8988T (cell line): ENCODE measurements around the gene ADGRV1.

Source experiments
- DNase-seq: peaks from one replicate; pipeline ENCODE4 v3.0.0; 2011

The ADGRV1 gene

DNA sequence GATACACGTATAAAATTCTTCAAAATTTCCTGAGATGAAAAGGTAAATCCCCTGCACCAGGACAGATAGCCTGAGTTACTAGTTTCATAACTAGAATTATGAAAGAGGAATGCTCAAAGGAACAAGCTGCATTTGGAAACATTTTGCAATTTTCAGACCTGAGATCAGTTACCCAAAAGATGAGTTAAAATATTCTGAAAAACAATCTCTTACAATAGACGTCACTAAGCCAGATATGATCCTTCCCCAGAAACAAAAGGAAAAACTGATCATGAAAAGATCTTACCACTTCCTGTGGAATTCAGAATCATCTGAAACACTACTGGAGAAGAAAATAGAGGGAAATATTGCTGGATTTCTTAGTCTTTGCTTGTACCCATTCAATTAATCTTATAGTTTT lies 619.9 kb downstream of the ADGRV1 start:
- no peak for DNase-seq

DNA sequence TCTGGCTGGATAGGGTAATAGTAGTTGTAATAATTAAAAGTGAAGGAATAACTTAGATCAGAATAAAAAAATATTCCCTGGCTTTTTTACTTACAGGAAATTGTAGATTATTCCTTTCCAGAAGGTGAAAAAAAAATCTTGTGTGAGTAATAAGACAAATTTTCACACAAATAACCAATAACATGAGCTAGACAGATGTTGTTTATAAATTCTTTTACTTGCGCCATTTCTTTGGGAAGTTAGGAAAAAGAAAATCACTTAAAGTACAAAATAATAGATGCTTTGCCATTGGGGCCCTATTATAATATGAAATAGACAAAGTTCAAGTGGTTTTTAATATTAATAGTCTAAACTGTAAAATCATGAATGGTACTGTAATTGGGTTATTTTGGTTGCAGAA lies 620.4 kb downstream of the ADGRV1 start:
- DNase-seq, result no peak

DNA sequence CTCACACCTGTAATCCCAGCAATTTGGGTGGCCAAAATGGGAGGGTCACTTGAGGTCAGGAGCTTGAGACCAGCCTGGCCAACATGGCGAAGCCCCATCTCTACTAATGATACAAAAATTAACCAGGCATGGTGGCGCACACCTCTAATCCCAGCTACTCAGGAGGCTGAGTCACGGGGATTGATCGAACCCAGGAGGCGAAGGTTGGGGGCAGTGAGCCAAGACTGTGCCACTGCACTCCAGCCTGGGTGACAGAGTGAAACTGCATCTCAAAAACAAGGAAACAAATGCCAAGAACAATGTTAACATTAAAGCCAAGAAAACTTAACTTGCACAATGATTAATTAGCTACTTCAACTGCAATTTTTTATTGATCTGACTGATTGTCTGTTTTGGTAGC lies 621.9 kb downstream of the ADGRV1 start:
- DNase-seq, result no peak

DNA sequence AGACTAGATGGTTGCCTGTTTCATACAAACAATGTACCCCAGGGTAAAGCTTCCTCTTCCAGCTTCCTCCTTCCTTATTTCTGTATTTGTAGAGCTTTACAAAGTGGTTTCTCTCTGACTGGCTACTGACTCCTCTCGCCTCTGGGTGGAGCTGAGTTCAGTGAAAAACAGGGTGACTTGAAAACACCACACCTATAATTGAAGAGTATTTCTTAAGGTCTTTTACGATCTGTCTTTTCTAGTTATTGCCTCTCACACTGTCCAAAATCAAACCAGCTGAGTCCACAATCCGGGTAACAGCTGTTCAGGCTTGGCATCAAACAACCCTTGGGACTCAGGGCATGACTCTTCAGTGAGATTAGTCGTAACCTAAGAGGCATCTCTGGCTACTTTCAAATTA lies 624.2 kb downstream of the ADGRV1 start:
- no peak for DNase-seq

DNA sequence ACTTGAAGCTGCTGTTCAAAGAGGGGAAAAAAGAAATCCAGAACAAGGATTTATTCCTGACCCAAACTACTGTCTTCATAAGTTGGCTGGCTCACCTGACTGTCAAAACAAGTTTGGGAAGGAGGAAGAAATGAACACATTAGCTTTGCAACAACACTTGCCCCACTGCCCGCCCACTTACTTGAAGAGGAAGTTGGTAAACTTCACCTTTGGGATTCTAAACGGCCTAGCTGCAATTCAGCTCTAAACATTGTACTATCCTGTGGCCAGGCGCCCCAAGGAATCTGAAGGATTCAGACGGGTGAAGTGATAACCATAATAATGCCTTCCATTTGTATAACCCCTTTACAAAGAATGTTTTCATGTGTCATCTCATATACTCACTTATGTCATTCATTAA lies 625.1 kb downstream of the ADGRV1 start:
- DNase-seq, result no peak

DNA sequence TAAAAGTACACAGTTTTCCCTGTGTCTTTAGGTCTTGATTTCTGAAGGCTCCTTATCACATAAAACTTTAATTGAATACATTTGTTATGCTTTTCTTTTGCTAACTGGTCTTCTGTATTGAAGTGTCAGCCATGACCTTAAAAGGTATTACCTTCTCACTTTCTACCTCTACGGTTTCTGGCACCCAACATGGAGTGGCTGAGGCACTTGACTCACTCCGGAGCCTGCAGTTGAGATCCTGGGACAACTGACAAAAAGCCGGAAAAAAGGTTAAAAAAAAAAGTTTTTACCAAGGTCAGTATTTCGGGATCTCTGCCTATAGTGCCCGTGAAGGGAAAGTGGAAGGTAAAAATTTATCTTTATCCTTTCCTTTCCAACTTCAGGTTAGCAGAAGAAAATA lies 627.5 kb downstream of the ADGRV1 start:
- DNase-seq, result no peak

DNA sequence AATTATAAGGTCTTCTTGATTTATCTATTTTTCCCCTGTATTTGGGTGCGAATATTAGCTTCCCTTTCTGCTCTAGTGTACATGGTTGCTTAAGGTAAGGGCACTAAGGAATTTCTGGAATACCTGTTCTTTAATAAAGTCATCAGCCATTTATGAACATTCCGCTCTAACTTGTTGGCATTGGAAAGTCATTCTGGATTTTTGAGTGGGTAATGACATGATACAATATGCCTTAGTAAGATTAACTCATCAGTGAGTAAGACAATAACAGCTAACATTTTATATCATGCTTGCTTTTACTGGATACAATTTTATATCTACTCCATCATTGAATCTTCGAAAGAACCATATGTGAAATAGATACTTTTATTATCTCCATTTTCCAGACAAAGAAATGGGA lies 628.4 kb downstream of the ADGRV1 start:
- DNase-seq, result no peak

DNA sequence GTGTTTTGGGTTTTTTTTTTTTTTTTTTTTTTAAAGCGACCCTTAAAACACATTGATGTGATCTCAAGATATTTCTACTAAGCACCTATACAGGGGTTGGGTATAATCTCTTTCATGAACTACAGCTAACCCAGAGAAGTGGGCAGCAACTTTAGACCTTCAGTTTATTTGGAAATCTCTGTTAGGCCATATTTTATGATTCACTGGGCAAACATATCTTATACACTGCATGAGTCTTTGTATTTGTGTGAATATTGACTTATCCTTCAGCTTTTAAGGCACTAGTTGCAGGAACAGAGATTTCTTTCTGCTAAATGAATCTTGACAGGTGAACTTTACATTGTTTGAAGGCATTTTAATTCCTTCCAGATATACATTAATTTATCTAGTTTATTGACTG lies 630.2 kb downstream of the ADGRV1 start:
- no peak for DNase-seq

DNA sequence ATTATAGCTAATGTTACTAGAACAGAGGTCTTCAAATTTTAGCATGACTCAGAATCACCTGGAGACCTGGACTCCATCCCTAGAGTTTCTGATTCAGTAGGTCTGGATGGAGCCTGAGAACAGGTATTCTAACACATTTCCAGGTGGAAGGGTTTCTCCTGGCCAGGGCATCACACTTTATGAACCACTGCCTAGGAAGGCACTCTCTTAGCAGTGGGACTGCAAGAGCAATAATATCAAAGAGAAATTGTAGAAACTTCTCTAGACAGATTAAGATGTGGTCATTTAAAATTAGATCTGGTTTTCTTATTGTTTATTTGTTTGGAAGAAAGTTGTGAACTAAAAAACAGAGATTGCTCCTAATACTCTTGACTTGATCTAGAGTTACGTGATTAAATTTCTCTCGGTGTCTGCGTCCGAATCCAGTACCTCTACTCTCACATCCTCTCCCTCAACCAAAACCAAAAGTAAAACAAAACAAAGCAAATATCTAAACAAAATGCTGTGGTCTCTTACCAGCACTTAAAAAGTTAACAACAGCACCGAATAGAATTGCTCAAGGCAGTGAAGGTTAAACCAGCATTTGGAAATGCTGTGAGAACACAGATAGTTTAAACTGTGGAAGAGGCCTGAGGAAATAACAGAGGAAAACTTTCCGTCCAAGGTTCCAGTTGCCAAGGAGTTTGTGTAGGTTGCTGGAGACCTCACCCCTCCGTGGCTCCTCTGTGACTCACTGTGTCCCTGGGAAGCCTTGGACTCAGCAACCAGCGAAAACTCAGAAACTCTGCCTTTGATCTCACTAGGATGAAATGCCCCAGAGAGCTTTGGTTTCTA lies 631.1 kb downstream of the ADGRV1 start:
- DNase-seq, result no peak

DNA sequence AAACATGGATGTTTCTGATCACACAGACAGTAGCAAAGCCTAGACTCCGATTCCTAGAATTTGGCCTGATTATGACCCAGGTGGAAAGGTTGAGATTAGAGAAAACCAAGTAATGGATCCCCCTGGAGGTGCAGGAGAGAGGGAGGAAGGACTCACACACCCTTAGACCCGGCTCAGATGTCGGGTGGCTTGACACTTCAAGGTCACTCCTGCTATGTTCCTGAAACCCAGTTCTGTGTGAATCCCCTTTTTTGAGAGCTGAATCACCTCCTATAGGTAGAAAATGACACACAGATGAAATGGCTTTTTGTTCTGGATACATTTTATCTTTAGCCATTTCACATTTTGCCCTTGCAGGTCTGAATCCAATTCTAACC lies 631.7 kb downstream of the ADGRV1 start:
- DNase-seq, result no peak

DNA sequence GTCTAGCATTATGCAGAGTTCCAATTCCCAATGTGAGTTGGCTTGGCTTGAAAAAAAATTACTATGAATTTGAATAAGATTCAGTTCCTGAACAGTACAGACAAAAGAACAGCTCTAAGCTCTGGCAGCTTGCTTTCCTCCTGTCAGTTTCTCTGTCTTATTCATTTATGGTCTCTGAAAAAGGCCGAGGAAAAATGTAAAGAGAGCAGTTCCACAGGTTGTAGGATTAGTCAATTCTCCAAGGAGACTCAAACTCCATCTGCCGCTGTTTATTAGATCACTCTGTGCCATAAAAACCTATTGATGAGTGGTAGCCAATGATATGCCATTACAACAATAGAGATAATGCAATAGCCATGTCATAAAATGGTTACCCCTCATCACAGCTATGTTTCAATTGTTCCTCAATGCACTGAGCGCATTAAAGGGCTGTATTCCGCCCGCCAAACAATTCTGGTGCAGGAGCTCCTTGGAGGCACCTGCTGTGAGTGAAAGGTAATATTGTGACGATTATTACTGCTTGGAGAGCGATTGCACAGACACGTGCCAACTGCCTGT lies 636.3 kb downstream of the ADGRV1 start:
- no peak for DNase-seq

DNA sequence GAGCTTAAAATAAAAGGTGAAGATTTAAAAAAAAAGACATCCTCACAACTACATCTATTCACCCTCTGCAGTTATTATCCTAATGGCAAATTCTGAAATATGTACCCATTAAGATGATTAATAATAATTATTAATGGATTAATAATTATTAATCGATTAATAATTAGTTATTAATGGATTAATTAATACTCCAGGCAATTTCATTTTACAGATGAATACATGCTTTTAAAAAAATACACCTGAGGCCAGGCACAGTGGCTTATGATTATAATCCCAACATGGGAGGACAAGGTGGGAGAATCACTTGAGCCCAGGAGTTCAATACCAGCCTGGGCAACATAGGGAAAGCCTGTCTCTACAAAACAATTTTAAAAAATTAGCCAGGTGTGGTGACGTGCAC lies 642.1 kb downstream of the ADGRV1 start:
- no peak for DNase-seq

DNA sequence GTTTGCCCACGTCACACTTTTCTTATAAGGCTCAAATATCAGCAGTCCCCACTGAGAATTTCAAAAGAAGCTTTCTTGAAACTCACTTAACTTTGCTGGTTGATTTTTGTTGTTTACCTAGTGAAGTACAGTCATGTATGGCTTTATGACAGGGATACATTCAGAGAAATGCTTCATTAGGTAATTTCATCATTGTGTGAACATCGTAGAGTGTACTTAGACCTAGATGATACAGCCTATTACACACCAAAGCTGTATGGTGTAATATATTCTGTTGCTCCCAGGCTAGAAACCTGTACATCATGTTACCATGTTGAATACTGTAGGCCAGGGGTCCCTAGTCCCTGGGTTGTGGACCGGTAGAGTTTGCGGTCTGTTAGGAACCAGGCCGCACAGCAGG lies 647.5 kb downstream of the ADGRV1 start:
- DNase-seq, result no peak

DNA sequence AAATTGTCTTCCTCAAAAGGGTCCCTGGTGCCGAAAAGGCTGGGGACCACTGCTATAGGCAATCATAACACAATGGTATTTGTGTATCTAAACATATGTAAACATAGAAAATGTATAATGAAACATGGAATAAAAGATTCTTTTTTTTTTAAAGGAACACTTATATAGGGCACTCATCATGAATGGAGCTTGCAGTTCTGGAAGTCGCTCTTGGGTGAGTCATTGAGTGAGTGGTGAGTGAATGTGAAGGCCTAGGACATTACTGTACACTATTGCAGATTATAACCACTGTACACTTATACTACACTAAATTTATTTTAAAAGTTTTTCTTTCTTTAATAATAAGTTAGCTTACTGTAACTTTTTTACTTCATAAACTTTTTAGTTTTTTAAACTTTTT lies 648.1 kb downstream of the ADGRV1 start:
- DNase-seq, result no peak

DNA sequence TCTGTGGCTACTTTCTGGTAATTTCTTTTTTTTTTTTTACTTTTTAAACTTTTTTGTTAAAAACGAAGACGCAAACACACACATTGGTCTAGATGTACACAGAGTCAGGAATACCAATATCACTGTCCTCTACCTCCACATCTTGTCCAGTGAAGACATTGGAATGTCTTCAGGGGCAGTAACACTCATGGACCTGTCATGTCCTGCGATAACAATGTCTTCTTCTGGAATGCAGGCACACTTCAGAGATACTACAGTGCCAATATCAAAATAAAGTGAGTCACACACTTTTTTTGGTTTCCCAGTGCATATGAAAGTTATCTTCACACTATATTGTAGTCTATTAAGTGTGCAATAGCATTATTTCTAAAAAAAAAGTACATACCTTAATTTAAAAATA lies 648.7 kb downstream of the ADGRV1 start:
- DNase-seq, result no peak

DNA sequence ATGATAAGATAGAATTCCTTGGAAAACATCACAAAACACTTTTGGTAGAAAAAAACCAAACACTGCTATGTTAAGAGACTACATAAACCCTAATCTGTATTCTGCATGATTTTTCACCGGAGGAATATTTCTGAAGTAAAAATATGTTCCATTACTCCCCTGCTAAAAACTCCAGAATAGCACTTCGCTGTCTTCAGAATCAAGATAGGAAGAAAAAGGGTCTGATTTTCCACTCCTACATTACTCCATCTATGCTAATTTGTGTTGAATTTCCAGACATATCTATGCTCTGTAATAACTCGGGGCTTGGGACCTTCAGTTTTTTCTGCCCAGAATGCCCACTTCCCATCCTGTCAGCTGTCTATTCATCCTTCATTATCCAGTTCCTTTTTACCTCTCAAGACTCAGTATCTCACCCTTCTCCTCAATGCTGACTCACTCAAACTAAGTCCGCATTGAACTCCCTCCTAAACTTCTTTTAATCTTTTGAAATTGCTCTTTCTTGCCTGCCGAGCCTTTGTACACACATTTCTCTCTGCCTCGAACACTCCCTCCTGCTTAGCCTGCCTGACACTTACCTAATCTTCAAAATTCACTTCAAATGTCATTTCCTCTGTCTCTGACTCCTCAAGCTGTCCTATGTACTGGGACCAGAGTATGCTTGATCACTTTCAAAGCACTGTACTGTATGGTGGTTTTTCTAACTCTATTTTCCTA lies 653.6 kb downstream of the ADGRV1 start:
- DNase-seq, result no peak

DNA sequence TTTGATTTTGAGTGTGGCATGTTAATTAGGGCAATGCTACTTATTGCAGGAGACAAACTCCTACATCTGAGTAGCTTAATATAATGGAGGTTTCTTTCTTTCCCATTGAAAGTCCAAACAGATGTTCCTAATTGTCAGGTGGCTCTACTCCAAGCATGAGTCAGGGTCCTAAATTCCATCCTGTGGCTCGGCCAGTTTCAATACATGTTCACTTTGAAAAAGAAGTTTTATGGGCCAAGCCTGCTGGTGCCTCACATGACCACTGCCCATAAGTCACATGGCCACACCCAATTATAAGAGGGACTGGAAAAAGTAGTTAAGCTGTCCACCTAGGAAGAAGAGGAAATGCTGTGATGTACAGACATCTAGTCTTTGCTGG lies 654.1 kb downstream of the ADGRV1 start:
- no peak for DNase-seq
